K562 (cell line): ENCODE data around the gene UBFD1. TPM values are rescaled to one million over a fixed set of nuclear protein-coding genes. Genes with fewer than 3 reads are reported as not detected.

Experiments used
- ATAC-seq: fragments of 200-7000 bp; cut with Tn5 transposase; 3 replicates; pipeline ENCODE4 v1.9.1; 2020; ENCODE audit warnings: moderate library complexity
- BruUV-seq: library from RNA; stranded (reverse); fragments of 400-500 nt; replicated peaks from 2 replicates; lab custom pipeline; 2021; lab: Mats Ljungman, UMichigan
- CTCF ChIA-PET: fragments of 300-600 bp; formaldehyde crosslinking; extraction: SDS; loops from one replicate; lab custom pipeline; 2021; ENCODE audit warnings: low intra/inter-chr PET ratio; lab: Yijun Ruan, JAX
- POLR2A ChIA-PET: fragments of 300-600, 350-650 bp; sonication (Branson Sonifier 250); formaldehyde crosslinking; extraction: SDS; loops from one replicate; lab custom pipeline; 2021; ENCODE audit warnings: antibody characterized with exemption, inconsistent platforms; lab: Yijun Ruan, JAX
- DNase-seq, 4 experiments: peaks; one replicate each; pipeline versions ENCODE4 v3.0.0 to v3.0.0-alpha.2; 2011 to 2018; ENCODE audit warnings: low spot score in 3 of 4, mixed read lengths in 3 of 4; ENCODE audit errors: extremely low read depth in 1 of 4
- FAIRE-seq: peaks from 2 replicates; lab custom pipeline; 2011; peaks lifted over from hg19 to GRCh38; lab: Jason Lieb, UNC
- H2AFZ ChIP-seq: 2 replicates; pipeline ENCODE4 v1.6.0; 2011; ENCODE audit warnings: low read depth, low read length, control low read depth, inconsistent platforms
- H3K27ac ChIP-seq: fragments of 200-600 bp; 3 replicates; pipeline ENCODE4 v1.8.0; 2011; ENCODE audit warnings: low read depth, mild to moderate bottlenecking, control low read depth, inconsistent platforms, low read length, moderate library complexity, mixed read lengths; ENCODE audit errors: extremely low read depth
- H3K27me3 ChIP-seq, 2 experiments: fragments of 300-600 bp in 1 of 2; 2 replicates in 1 of 2; 3 replicates in 1 of 2; pipeline versions ENCODE4 v1.6.0 to v1.8.0; 2011; ENCODE audit warnings: inconsistent platforms in 2 of 2, low read length in 2 of 2, mild to moderate bottlenecking in 1 of 2, mixed read lengths in 1 of 2, moderate library complexity in 1 of 2; ENCODE audit not compliant: control insufficient read depth in 2 of 2, insufficient read depth in 2 of 2
- H3K36me3 ChIP-seq: fragments of 300-600 bp; 3 replicates; pipeline ENCODE4 v1.8.0; 2011; ENCODE audit warnings: mild to moderate bottlenecking, low read length, inconsistent platforms; ENCODE audit not compliant: control insufficient read depth, insufficient read depth
- H3K4me1 ChIP-seq, 2 experiments: fragments of 200-600 bp in 1 of 2; replicated peaks in 1 of 2; 2 replicates in 1 of 2; 3 replicates in 1 of 2; pipeline versions ENCODE4 v1.5.1 to v1.8.0; 2011; ENCODE audit warnings: inconsistent platforms in 2 of 2, low read length in 2 of 2, mild to moderate bottlenecking in 1 of 2, mixed read lengths in 1 of 2, moderate library complexity in 1 of 2; ENCODE audit not compliant: control insufficient read depth in 2 of 2, insufficient read depth in 2 of 2
- H3K4me2 ChIP-seq: 2 replicates; pipeline ENCODE4 v1.6.1; 2011; ENCODE audit warnings: low read length, control low read depth, inconsistent platforms, mixed read lengths; ENCODE audit not compliant: insufficient read depth
- H3K4me3 ChIP-seq: fragments of 200-600 bp; sonication (generic), shearing (Covaris generic); 2 replicates; pipeline ENCODE4 v1.5.1; 2016; ENCODE audit warnings: control low read depth, inconsistent platforms
- H3K79me2 ChIP-seq: fragments of 200-600 bp; 3 replicates; pipeline ENCODE4 v1.8.0; 2011; ENCODE audit warnings: low read length, inconsistent platforms; ENCODE audit not compliant: control insufficient read depth, insufficient read depth
- H3K9ac ChIP-seq, 2 experiments: 2 replicates each; pipeline versions ENCODE4 v1.6.0 to v1.6.1; 2011; ENCODE audit warnings: low read depth in 2 of 2, low read length in 2 of 2, control low read depth in 1 of 2, inconsistent platforms in 1 of 2, mild to moderate bottlenecking in 1 of 2, mixed read lengths in 1 of 2; ENCODE audit not compliant: insufficient read depth in 1 of 2
- H3K9me1 ChIP-seq: one replicate; pipeline ENCODE4 v1.6.0; 2011; ENCODE audit warnings: inconsistent platforms, mild to moderate bottlenecking, low read length, moderate library complexity; ENCODE audit not compliant: control insufficient read depth, insufficient read depth
- H3K9me3 ChIP-seq: replicated peaks from 2 replicates; pipeline ENCODE4 v1.5.1; 2011; ENCODE audit warnings: low read depth, low read length, inconsistent platforms; ENCODE audit not compliant: control insufficient read depth, insufficient read depth
- H4K20me1 ChIP-seq: replicated peaks from 2 replicates; pipeline ENCODE4 v1.6.1; 2011; ENCODE audit warnings: low read length, inconsistent platforms, mixed read lengths; ENCODE audit not compliant: control insufficient read depth, insufficient read depth
- EZH2 ChIP-seq: IDR thresholded peaks from 2 replicates; pipeline ENCODE4 v1.6.1; 2012; ENCODE audit warnings: low read depth, mild to moderate bottlenecking, inconsistent platforms, low read length, borderline replicate concordance
- FIP1L1 ChIP-seq: fragments of 200-400 bp; formaldehyde crosslinking; IDR thresholded peaks from 2 replicates; pipeline ENCODE4 v1.6.1; 2018; ENCODE audit warnings: mild to moderate bottlenecking, low read depth, low read length; ENCODE audit not compliant: poor library complexity, severe bottlenecking
- GTF2B ChIP-seq: IDR thresholded peaks from 2 replicates; pipeline ENCODE4 v1.6.1; 2011; ENCODE audit not compliant: insufficient read length; ENCODE audit errors: extremely low read depth
- GTF2E2 ChIP-seq: fragments of 200-800 bp; sonication (Bioruptor generic); IDR thresholded peaks from 2 replicates; pipeline ENCODE4 v1.6.1; 2016; ENCODE audit warnings: missing genetic modification characterization, missing compliant biosample characterization
- HNRNPUL1 ChIP-seq: fragments of 200-400 bp; formaldehyde crosslinking; IDR thresholded peaks from 2 replicates; pipeline ENCODE4 v1.6.1; 2017; ENCODE audit warnings: low read length
- LCOR ChIP-seq: sonication (generic); formaldehyde crosslinking; IDR thresholded peaks from 2 replicates; pipeline ENCODE4 v1.8.0; 2022; ENCODE audit warnings: mild to moderate bottlenecking, missing genetic modification reagents
- LEF1 ChIP-seq: fragments of 450-650 bp; IDR thresholded peaks from 2 replicates; pipeline ENCODE4 v1.6.1; 2016; ENCODE audit warnings: mild to moderate bottlenecking
- MED1 ChIP-seq: sonication (generic); formaldehyde crosslinking; IDR thresholded peaks from 2 replicates; pipeline ENCODE4 v1.8.1; 2023; ENCODE audit warnings: missing genetic modification reagents, borderline replicate concordance
- NR4A1 ChIP-seq, 2 experiments: fragments of 250-450 bp in 1 of 2; fragments of 450-650 bp in 1 of 2; sonication (Bioruptor Pico) in 1 of 2; IDR thresholded peaks; 2 replicates each; pipeline versions ENCODE4 v1.4.0 to v1.6.1; 2016 to 2020; ENCODE audit warnings: mild to moderate bottlenecking in 2 of 2, missing compliant biosample characterization in 1 of 2, missing genetic modification characterization in 1 of 2, moderate library complexity in 1 of 2
- TCF7 ChIP-seq: sonication (generic); IDR thresholded peaks from 2 replicates; pipeline ENCODE4 v1.6.1; 2016; ENCODE audit warnings: antibody characterized with exemption, borderline replicate concordance
- TCF7L2 ChIP-seq: fragments of 150-350 bp; IDR thresholded peaks from 2 replicates; pipeline ENCODE4 v1.6.1; 2016; ENCODE audit warnings: low read depth, mild to moderate bottlenecking, low read length, moderate library complexity
- TEAD2 ChIP-seq: fragments of 450-650 bp; IDR thresholded peaks from 2 replicates; pipeline ENCODE4 v1.6.1; 2016; ENCODE audit warnings: missing genetic modification characterization, control low read depth, missing compliant biosample characterization
- ZBTB1 ChIP-seq: sonication (generic); formaldehyde crosslinking; IDR thresholded peaks from 2 replicates; pipeline ENCODE4 v1.8.1; 2023; ENCODE audit warnings: missing genetic modification reagents, low read depth, mild to moderate bottlenecking, borderline replicate concordance
- ZBTB34 ChIP-seq: fragments of 250-450 bp; sonication (Bioruptor Pico); IDR thresholded peaks from 2 replicates; pipeline ENCODE4 v1.8.0; 2021; ENCODE audit warnings: mild to moderate bottlenecking, moderate library complexity
- ZNF133 ChIP-seq: fragments of 250-450 bp; sonication (Bioruptor Pico); IDR thresholded peaks from 2 replicates; pipeline ENCODE4 v1.4.0; 2020; ENCODE audit warnings: mild to moderate bottlenecking
- ZSCAN32 ChIP-seq: fragments of 450-650 bp; formaldehyde crosslinking; IDR thresholded peaks from 2 replicates; pipeline ENCODE4 v1.4.0; 2020; ENCODE audit warnings: mild to moderate bottlenecking, moderate library complexity
- WGBS: fragments of 100-300 bp; shearing (Covaris generic); methylation state at CpG from one replicate; pipeline ENCODE4 v1.1.6; 2016; ENCODE audit warnings: low coverage, mixed read lengths; ENCODE audit not compliant: insufficient coverage; ENCODE audit errors: missing lambda C conversion rate; 5-methylcytosine and 5-hydroxymethylcytosine counted together
- in situ Hi-C: fragments of 300-500 bp; cut with MboI; formaldehyde crosslinking; loops from 4 replicates; pipeline ENCODE4 v1.15.0; 2018; ENCODE audit warnings: inconsistent platforms, mixed read lengths
- intact Hi-C: fragments of 100-400 bp; cut with micrococcal nuclease; formaldehyde crosslinking; loops from 2 replicates; pipeline ENCODE4 v1.14.2; 2022
- polyA plus RNA-seq, 8 experiments: library from polyadenylated mRNA; depleted of rRNA in 4 of 8; stranded (reverse) in 5 of 8; unstranded in 3 of 8; fragments of >200 nt; fragmentation: Nextera tagmentation in 2 of 8; fragmentation: Illumina TruSeq in 1 of 8; extraction: Ambion mirVana in 2 of 8; extraction: Trizol in 1 of 8; gene quantifications; 2 replicates each; pipeline versions ENCODE4 v1.2.1 to v1.2.3, GENCODE V29; 2011 to 2014; ENCODE audit warnings: inconsistent platforms in 1 of 8, missing spikeins in 1 of 8
- total RNA-seq, 7 experiments: library from RNA; depleted of rRNA in 6 of 7; stranded (reverse); fragments of >200 nt in 6 of 7; fragmentation: Illumina TruSeq in 2 of 7; extraction: Trizol in 2 of 7; gene quantifications; 2 replicates each; pipeline versions ENCODE4 v1.2.1 to v1.2.3, GENCODE V29; 2011 to 2021; ENCODE audit warnings: low replicate concordance in 1 of 7
- TF ChIP-seq, protein P1 (sequence below): fragments of 450-650 bp; IDR thresholded peaks from 2 replicates; pipeline ENCODE4 v1.6.1; 2016; ENCODE audit warnings: antibody characterized with exemption

The UBFD1 gene
- total and polyA plus RNA-seq, 9 of the 15 experiments (the other 6 are each of a cell fraction or from before 2014, with no cell fraction given): 10.7 to 66.2 (median 34.0) TPM

DNA sequence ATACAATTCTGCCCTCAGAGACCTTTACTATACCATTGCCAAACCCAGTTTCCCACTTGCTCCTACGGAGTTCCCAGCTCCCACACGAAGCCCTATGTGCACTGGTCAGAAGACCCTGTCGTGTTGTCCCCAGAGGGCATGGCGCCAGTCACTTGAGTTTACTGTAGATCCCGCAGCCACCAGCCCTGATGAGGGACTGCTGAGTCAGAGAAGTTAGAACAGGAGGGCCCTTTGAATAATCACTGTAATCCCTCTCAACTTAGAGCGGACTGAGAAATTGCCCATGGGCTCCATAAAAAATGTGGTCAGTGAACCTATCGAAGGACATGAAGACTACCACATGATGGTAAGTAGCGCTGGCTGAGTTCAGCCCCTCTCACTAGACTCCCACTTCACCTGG, 9.2 kb downstream of the UBFD1 start:
- DNase-seq (no peak), ATAC-seq (no peak), FAIRE-seq (no peak)
- peaks cover 94% of the 10 kb centered on the region; the same call in 2 of the 3 replicates for H3K36me3 ChIP-seq
- no peak overlapping the region for H3K27ac ChIP-seq
- 96% methylated on average over 7 of the region's 8 CpGs for WGBS
- no peaks in the 10 kb centered on the region for H4K20me1 ChIP-seq
- H3K9me3 ChIP-seq: no peaks in the 10 kb centered on the region
- H3K4me1 ChIP-seq: no peaks in the 10 kb centered on the region
- H3K4me2 ChIP-seq: no peak overlapping the region
- ChIA-PET CTCF (no interaction called here), POLR2A (interaction anchor here (1.1 kb wide), 1 partner anchor 9 kb away, joined by 4 read pairs; no protein-coding TSS in a partner anchor)
- TF ChIP-seq ZSCAN32 (CRISPR knock-in tag): no peak
- TF ChIP-seq ZNF133 (CRISPR knock-in tag): no peak
- TF ChIP-seq TCF7L2: no peak
- no peak for TF ChIP-seq GTF2B
- no peak for TF ChIP-seq MED1 (CRISPR knock-in tag)
- no peak for TF ChIP-seq LEF1
- TF ChIP-seq, protein P1, sequence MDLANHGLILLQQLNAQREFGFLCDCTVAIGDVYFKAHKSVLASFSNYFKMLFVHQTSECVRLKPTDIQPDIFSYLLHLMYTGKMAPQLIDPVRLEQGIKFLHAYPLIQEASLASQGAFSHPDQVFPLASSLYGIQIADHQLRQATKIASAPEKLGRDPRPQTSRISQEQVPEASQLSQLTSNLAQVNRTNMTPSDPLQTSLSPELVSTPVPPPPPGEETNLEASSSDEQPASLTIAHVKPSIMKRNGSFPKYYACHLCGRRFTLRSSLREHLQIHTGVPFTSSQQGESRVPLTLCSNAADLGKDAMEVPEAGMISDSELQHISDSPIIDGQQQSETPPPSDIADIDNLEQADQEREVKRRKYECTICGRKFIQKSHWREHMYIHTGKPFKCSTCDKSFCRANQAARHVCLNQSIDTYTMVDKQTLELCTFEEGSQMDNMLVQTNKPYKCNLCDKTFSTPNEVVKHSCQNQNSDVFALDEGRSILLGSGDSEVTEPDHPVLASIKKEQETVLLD: no peak
- no peak for TF ChIP-seq ZBTB1 (CRISPR knock-in tag)
- TF ChIP-seq FIP1L1: no peak
- TF ChIP-seq NR4A1 (CRISPR knock-in tag; IDR thresholded peaks at IDR 0.05): no peak
- no peak for TF ChIP-seq NR4A1 (tag; IDR thresholded peaks at IDR 0.05)
- TF ChIP-seq GTF2E2 (tag): no peak
- no peak for TF ChIP-seq HNRNPUL1
- no peak for TF ChIP-seq TCF7
- no peak for TF ChIP-seq EZH2
- no peak for TF ChIP-seq ZBTB34
- no peak for TF ChIP-seq TEAD2 (tag)
- no peak for TF ChIP-seq LCOR (CRISPR knock-in tag)
- H3K27me3 ChIP-seq: no peaks in the 10 kb centered on the region
- H3K4me3 ChIP-seq: no peak overlapping the region
- no TSS peak for BruUV-seq
- intact Hi-C loops: no loop called here
- H3K79me2 ChIP-seq: no peaks in the 10 kb centered on the region
- no peak overlapping the region for H3K9ac ChIP-seq
- in situ Hi-C loops: no loop called here
- H2AFZ ChIP-seq: no peak overlapping the region
- no peaks in the 10 kb centered on the region for H3K9me1 ChIP-seq
